ENCODE data around the gene MYO9A.

Gene MYO9A

GRCh38 chr15:71899674-71900073 is 218.3 kb downstream of the MYO9A start:
- H3K4me3 ChIP-seq (ENCODE audit: low read depth, low read length), result no peak overlapping the region
- DNase-seq (ENCODE audit: low read depth), result no peak
- TF ChIP-seq CTCF (IDR thresholded peaks at IDR 0.05; ENCODE audit: low read depth, low read length, missing control alignments), result no peak
- in situ Hi-C loops (cut with HindIII; ENCODE audit: low sequenced_read_pairs), result no loop called here

- no peak for TF ChIP-seq CTCF (IDR thresholded peaks at IDR 0.05; ENCODE audit: low read depth, low read length, missing control alignments)
- DNase-seq (ENCODE audit: low read depth), result no peak
- H3K4me3 ChIP-seq (ENCODE audit: low read depth, low read length), result no peak overlapping the region
- in situ Hi-C loops (cut with HindIII; ENCODE audit: low sequenced_read_pairs), result no loop called here
Measured at GRCh38 chr15:71893691-71894090, 224.3 kb downstream of the MYO9A start.

GRCh38 chr15:71892335-71892734 is 225.6 kb downstream of the MYO9A start:
- no peak for TF ChIP-seq CTCF (IDR thresholded peaks at IDR 0.05; ENCODE audit: low read depth, low read length, missing control alignments)
- in situ Hi-C loops (cut with HindIII; ENCODE audit: low sequenced_read_pairs), result no loop called here

GRCh38 chr15:71891026-71891425 is 226.9 kb downstream of the MYO9A start:
- TF ChIP-seq CTCF (IDR thresholded peaks at IDR 0.05; ENCODE audit: low read depth, low read length, missing control alignments), result no peak
- H3K4me3 ChIP-seq (ENCODE audit: low read depth, low read length), result no peak overlapping the region
- DNase-seq (ENCODE audit: low read depth), result no peak
- in situ Hi-C loops (cut with HindIII; ENCODE audit: low sequenced_read_pairs), result no loop called here

More at GRCh38 chr15:71892335-71892734, 225.6 kb downstream of the MYO9A start:
- DNase-seq (ENCODE audit: low read depth), result no peak
- H3K4me3 ChIP-seq (ENCODE audit: low read depth, low read length), result no peak overlapping the region

GRCh38 chr15:71889947-71890346 is 228.0 kb downstream of the MYO9A start:
- DNase-seq (ENCODE audit: low read depth), result no peak
- in situ Hi-C loops (cut with HindIII; ENCODE audit: low sequenced_read_pairs), result no loop called here
- no peak for TF ChIP-seq CTCF (IDR thresholded peaks at IDR 0.05; ENCODE audit: low read depth, low read length, missing control alignments)
- H3K4me3 ChIP-seq (ENCODE audit: low read depth, low read length), result no peak overlapping the region

- in situ Hi-C loops (cut with HindIII; ENCODE audit: low sequenced_read_pairs), result no loop called here
- TF ChIP-seq CTCF (IDR thresholded peaks at IDR 0.05; ENCODE audit: low read depth, low read length, missing control alignments), result no peak
- H3K4me3 ChIP-seq (ENCODE audit: low read depth, low read length), result no peak overlapping the region
- no peak for DNase-seq (ENCODE audit: low read depth)
Measured at GRCh38 chr15:71889385-71889784, 228.6 kb downstream of the MYO9A start.

GRCh38 chr15:71888797-71889196 is 229.2 kb downstream of the MYO9A start:
- in situ Hi-C loops (cut with HindIII; ENCODE audit: low sequenced_read_pairs), result no loop called here
- no peak overlapping the region for H3K4me3 ChIP-seq (ENCODE audit: low read depth, low read length)
- no peak for TF ChIP-seq CTCF (IDR thresholded peaks at IDR 0.05; ENCODE audit: low read depth, low read length, missing control alignments)
- DNase-seq (ENCODE audit: low read depth), result no peak

Data from astrocyte of the cerebellum (primary cell).